Pancreas (tissue), 10 donors: Measurements from ENCODE around the gene PITX3. TPM values are rescaled to one million over a fixed set of nuclear protein-coding genes. Genes with fewer than 3 reads are reported as not detected.
A peak's percentile ranks its signal among the peaks of the same experiment; 100 is the strongest.

Source experiments
- ATAC-seq, 4 donors: fragments of 200-7000 bp; cut with Tn5 transposase; one replicate each; pipeline versions ENCODE4 v1.8.0 to v1.9.1; 2020; ENCODE audit warnings: mild to moderate bottlenecking in 4 of 4, moderate library complexity in 4 of 4
- DNase-seq, 6 donors: peaks; one replicate each; pipeline ENCODE4 v3.0.0-alpha.2; 2020
- FAIRE-seq: peaks from 2 replicates; lab custom pipeline; 2012; peaks lifted over from hg19 to GRCh38; lab: Jason Lieb, UNC
- H3K27ac ChIP-seq, 4 donors: fragments of 200-600 bp; sonication (generic); 1 replicate in 3 of 4; 2 replicates in 1 of 4; pipeline versions ENCODE4 v1.5.0 to v1.8.0; 2020
- H3K27me3 ChIP-seq, 4 donors: fragments of 200-600 bp; one replicate each; pipeline ENCODE4 v1.8.0; 2021
- H3K36me3 ChIP-seq, 3 donors: fragments of 200-600 bp; sonication (generic) in 1 of 3; one replicate each; pipeline versions ENCODE4 v1.5.0 to v1.8.0; 2020 to 2021
- H3K4me1 ChIP-seq, 3 donors: fragments of 200-600 bp; one replicate each; pipeline ENCODE4 v1.8.0; 2021
- H3K4me3 ChIP-seq, 4 donors: fragments of 200-600 bp; sonication (generic) in 2 of 4; one replicate each; pipeline versions ENCODE4 v1.5.0 to v1.8.0; 2020 to 2021
- H3K9me3 ChIP-seq, 4 donors: fragments of 200-600 bp; one replicate each; pipeline ENCODE4 v1.8.0; 2021
- CTCF ChIP-seq, 4 donors: fragments of 200-600 bp; sonication (generic) in 3 of 4; IDR thresholded peaks; one replicate each; pipeline versions ENCODE4 v1.5.0 to v1.8.0; 2021; ENCODE audit warnings: antibody characterized with exemption in 4 of 4
- WGBS, 2 donors: extraction: QIAGEN DNeasy Blood & Tissue Kit; methylation state at CpG; one replicate each; pipeline ENCODE4 v1.1.7; 2013; 5-methylcytosine and 5-hydroxymethylcytosine counted together
- intact Hi-C, 3 donors: fragments of 100-400 bp; cut with DNase I; formaldehyde crosslinking; loops; one replicate each; pipeline versions ENCODE4 v1.11.1 to v1.14.2; 2022
- polyA plus RNA-seq, 2 donors: library from polyadenylated mRNA; stranded (reverse); fragments of 200-250 nt; gene quantifications; one replicate each; pipeline ENCODE4 v1.2.3, GENCODE V29; 2013
- total RNA-seq, 6 donors: library from RNA; stranded (reverse); fragmentation: NEBNext Ultra II Directional in 4 of 6; extraction: Animal tissue kit (Norgen Biotek cat#: 25700) in 4 of 6; gene quantifications; one replicate each; pipeline versions ENCODE4 v1.2.1 to v1.2.4, GENCODE V29; 2021 to 2023
- donor health status: healthy with polysubstance abuse.
- donor health status: DM: no; HTN: no; CAD: no; lungs with moderate emphysema.
- donor health status: DM: no; HTN: no; CAD: no.
- donor health status: control.
- donor health status: control.
- donor health status: Bipolar disorder and iron deficiency.
- donor health status: DM: yes; HTN: yes; CAD: no.
- donor health status: DM: no; HTN: no; CAD: no.
- donor health status: DM: no; HTN: no; CAD: no.
- donor health status: DM: yes; HTN: yes; CAD: no.

Gene PITX3
- total and polyA plus RNA-seq, 8 donors = not detected

GRCh38 chr10:102245082-102245931 is 4.0 kb upstream of the PITX3 start, which contains the start of gene GBF1:
TSS of gene GBF1 (plus strand) at chr10:102245532. CDS start at chr10:102258939, 13,407 bp downstream.
- Histone ChIP-seq H3K27me3 (no peaks in the 10 kb centered on the region), H3K4me3 (peak within 1 kb of the TSS; percentile 61 to 84 (median 77)), H3K27ac (peak within 1 kb of the TSS; percentile 66 to 78 (median 70)), H3K4me1 (peaks cover 20 to 30% (median 21%) of the 10 kb centered on the region in 3 donors), H3K36me3 (no peaks in the 10 kb centered on the region), H3K9me3 (no peaks in the 10 kb centered on the region)
- peak; percentile 87 to 95 (median 92) for ATAC-seq
- intact Hi-C loops = no loop called here
- 0% methylated on average over 47 of the region's 47 CpGs for WGBS, 2 donors
- peak; percentile 98 for FAIRE-seq
- peak; percentile 88 to 94 (median 92) for DNase-seq
- TF ChIP-seq CTCF (IDR thresholded peaks at IDR 0.05) = no peak

GRCh38 chr10:102243309-102243708 is 2.0 kb upstream of the PITX3 start:
- no peaks in the 10 kb centered on the region for H3K9me3 ChIP-seq
- H3K27ac ChIP-seq = no peak overlapping the region
- no peak for FAIRE-seq
- no peak for TF ChIP-seq CTCF (IDR thresholded peaks at IDR 0.05)
- intact Hi-C loops = no loop called here
- WGBS, 2 donors = 64 to 70% methylated on average over 2 of the region's 2 CpGs
- no peak for ATAC-seq
- no peaks in the 10 kb centered on the region for H3K36me3 ChIP-seq
- DNase-seq = no peak
- no peaks in the 10 kb centered on the region for H3K27me3 ChIP-seq
- H3K4me1 ChIP-seq = peaks cover 13 to 22% (median 16%) of the 10 kb centered on the region in 3 donors
- H3K4me3 ChIP-seq = no peak overlapping the region

- Histone ChIP-seq H3K4me1 (peaks cover 4 to 12% (median 5%) of the 10 kb centered on the region in 3 donors), H3K27me3 (no peaks in the 10 kb centered on the region), H3K9me3 (no peaks in the 10 kb centered on the region), H3K36me3 (no peaks in the 10 kb centered on the region), H3K27ac (no peak overlapping the region), H3K4me3 (peak overlapping the region; percentile 38 to 49 (median 43))
- no peak for TF ChIP-seq CTCF (IDR thresholded peaks at IDR 0.05)
- intact Hi-C loops = no loop called here
- ATAC-seq (no peak), FAIRE-seq (no peak), DNase-seq (no peak)
- WGBS, 2 donors = 38 to 39% methylated on average over 7 of the region's 7 CpGs
These were observed 790 bp upstream of the PITX3 start for GRCh38 chr10:102242118-102242485.

GRCh38 chr10:102241032-102241443 is 274 bp downstream of the PITX3 start:
- Histone ChIP-seq H3K36me3 (no peaks in the 10 kb centered on the region), H3K27ac (no peak overlapping the region), H3K4me1 (peaks cover 0 to 4% (median 0%) of the 10 kb centered on the region in 3 donors), H3K27me3 (no peaks in the 10 kb centered on the region), H3K9me3 (no peaks in the 10 kb centered on the region), H3K4me3 (peak overlapping the region; percentile 38 to 49 (median 43))
- TF ChIP-seq CTCF (IDR thresholded peaks at IDR 0.05) = no peak
- intact Hi-C loops = no loop called here
- ATAC-seq (peak in 1 of 4 donors; percentile 0), FAIRE-seq (no peak), DNase-seq (peak in 2 of 6 donors; percentile 10 to 30)
- 6 to 11% methylated on average over 20 of the region's 20 CpGs for WGBS, 2 donors
